AG04449 (cell line): ENCODE measurements around the gene CNTN4.

ENCODE experiments used
- CTCF ChIA-PET: fragments of 350-600 bp; formaldehyde crosslinking; extraction: SDS; loops from one replicate; lab custom pipeline; 2021; ENCODE audit warnings: antibody characterized with exemption; lab: Yijun Ruan, JAX
- POLR2A ChIA-PET: fragments of 400-600, 350-600 bp; formaldehyde crosslinking; extraction: SDS; loops from one replicate; lab custom pipeline; 2020; ENCODE audit warnings: antibody characterized with exemption, inconsistent platforms; lab: Yijun Ruan, JAX
- DNase-seq: peaks from one replicate; pipeline ENCODE4 v3.0.0-alpha.2; 2010; ENCODE audit warnings: low read depth, low spot score
- H3K4me3 ChIP-seq: 2 replicates; pipeline ENCODE4 v1.5.1; 2011; ENCODE audit warnings: low read depth, mild to moderate bottlenecking, control low read depth, low read length
- TF ChIP-seq, protein P1 (sequence below): IDR thresholded peaks from one replicate; pipeline ENCODE4 v1.5.1; 2011; ENCODE audit warnings: mild to moderate bottlenecking, moderate library complexity, low read length, control low read depth, inconsistent platforms; ENCODE audit not compliant: insufficient read depth; ENCODE audit errors: missing control alignments

Gene CNTN4

DNA sequence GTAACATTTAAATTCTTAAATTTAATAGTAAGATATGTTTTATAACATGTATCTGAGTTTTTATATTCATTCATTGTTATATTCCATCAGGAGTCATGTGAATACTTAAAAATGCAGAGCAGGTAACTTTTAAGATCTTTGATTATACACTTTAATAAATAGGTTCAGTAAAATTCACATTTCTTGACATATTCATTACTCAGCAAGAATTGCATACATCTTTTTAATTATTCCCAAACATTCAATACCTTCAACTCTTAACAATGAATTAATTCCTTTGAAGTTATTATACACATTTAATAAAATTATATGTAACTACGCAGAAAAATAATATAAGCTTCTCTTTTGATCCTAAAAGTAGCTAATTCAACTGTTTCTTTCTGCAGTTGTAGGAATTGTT lies 105.4 kb downstream of the CNTN4 start:
- DNase-seq = no peak
- ChIA-PET POLR2A (no interaction called here), CTCF (no interaction called here)
- H3K4me3 ChIP-seq = no peak overlapping the region
- TF ChIP-seq, protein P1, sequence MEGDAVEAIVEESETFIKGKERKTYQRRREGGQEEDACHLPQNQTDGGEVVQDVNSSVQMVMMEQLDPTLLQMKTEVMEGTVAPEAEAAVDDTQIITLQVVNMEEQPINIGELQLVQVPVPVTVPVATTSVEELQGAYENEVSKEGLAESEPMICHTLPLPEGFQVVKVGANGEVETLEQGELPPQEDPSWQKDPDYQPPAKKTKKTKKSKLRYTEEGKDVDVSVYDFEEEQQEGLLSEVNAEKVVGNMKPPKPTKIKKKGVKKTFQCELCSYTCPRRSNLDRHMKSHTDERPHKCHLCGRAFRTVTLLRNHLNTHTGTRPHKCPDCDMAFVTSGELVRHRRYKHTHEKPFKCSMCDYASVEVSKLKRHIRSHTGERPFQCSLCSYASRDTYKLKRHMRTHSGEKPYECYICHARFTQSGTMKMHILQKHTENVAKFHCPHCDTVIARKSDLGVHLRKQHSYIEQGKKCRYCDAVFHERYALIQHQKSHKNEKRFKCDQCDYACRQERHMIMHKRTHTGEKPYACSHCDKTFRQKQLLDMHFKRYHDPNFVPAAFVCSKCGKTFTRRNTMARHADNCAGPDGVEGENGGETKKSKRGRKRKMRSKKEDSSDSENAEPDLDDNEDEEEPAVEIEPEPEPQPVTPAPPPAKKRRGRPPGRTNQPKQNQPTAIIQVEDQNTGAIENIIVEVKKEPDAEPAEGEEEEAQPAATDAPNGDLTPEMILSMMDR = no peak

DNA sequence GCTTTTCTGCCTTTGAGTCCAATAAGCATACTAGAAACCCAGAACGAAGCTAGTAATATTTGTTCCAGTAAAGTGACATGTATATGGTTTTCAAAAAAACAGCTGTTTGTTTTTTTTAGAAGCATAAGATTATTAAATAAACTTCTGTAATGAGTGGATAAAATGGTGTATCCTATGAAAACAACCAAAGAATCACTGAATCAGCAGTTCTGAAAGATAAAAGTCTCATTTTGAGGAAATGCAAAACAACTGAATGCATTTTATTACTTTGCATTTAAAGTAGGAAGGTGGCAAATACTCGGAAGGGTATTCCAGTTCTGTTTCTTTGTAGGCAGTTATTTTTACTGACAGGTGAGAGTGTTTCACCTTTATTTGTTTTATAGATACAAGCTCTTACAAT lies 107.0 kb downstream of the CNTN4 start:
- POLR2A ChIA-PET = no interaction called here
- TF ChIP-seq, protein P1 = no peak
- DNase-seq = no peak
- H3K4me3 ChIP-seq = no peak overlapping the region
- CTCF ChIA-PET = no interaction called here

DNA sequence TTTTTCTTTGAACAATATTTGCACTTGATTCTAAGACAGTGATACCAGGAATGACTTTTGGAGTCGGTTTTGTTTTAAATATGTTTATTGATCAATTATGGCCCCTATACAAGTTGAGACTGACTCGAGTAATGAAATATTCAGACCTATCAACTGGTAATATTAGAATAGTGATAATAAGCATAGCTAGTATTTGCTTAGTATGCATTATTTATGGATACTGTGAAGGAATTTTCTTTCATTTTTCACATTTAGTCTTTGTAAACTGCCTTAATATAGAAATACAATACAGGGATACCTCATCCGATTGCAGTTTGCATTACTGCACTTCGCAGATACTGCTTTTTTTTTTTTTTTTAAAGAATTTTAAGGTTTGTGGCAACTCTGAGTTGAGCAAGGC lies 107.9 kb downstream of the CNTN4 start:
- CTCF ChIA-PET = no interaction called here
- TF ChIP-seq, protein P1 = no peak
- no peak overlapping the region for H3K4me3 ChIP-seq
- POLR2A ChIA-PET = no interaction called here
- no peak for DNase-seq

DNA sequence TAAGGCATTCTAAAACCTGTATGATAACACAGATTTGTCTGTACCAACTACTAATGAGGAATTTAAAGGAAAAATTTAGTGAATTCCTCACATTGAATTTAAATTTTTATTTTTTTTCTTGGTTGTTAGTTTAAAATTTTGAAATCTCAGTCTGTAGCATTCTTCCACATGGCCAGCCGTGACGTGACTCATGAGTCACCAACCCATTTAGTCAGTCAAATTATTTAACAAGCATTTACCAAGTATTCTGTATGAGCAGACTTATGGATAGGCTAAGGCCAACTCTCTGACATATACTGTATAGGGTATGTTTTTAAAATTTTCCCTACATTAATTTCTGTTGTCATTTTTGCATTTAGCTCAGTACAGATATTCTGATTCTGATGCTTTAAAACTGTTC lies 112.9 kb downstream of the CNTN4 start:
- no peak overlapping the region for H3K4me3 ChIP-seq
- ChIA-PET CTCF (no interaction called here), POLR2A (no interaction called here)
- TF ChIP-seq, protein P1 = no peak
- no peak for DNase-seq

DNA sequence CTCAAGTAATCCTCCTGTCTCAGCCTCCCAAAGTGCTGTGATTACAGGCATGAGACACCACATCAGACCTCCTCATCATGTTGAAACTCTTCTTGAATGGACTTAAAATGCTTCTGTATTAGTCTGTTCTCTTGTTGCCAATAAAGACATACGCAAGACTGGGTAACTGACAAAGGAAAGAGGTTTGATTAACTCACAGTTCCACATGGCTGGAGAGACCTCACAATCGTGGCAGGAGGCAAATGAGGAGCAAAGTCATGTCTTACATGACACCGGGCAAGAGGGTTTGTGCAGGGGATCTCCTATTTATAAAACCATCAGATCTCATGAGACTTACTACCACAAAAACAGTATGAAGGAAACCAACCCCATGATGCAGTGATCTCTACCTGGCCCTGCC lies 113.5 kb downstream of the CNTN4 start:
- ChIA-PET POLR2A (no interaction called here), CTCF (no interaction called here)
- DNase-seq = no peak
- TF ChIP-seq, protein P1 = no peak
- H3K4me3 ChIP-seq = no peak overlapping the region

DNA sequence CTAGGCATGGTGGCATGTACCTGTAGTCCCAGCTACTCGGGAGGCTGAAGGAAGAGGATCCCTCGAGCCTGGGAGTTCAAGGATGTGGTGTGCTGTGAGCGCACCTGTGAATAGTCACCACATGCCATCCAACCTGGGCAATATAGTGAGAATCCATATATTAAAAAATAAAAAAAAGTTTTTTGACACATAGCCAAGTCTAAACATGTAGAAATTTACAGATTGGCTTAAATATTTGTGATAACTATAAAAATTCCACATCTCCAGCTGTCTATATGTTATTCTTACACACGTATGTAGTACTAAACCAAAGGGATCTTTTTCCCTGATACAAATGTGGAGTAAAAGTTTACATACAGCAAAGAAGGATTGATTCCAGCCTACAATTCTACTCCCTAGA lies 119.7 kb downstream of the CNTN4 start:
- ChIA-PET POLR2A (no interaction called here), CTCF (no interaction called here)
- DNase-seq = no peak
- no peak overlapping the region for H3K4me3 ChIP-seq
- TF ChIP-seq, protein P1 = no peak
